ENCODE data around the gene ASPN.
A peak's percentile ranks its signal among the peaks of the same experiment; 100 is the strongest.

Gene ASPN

GRCh38 chr9:92524881-92525280 is 42.6 kb upstream of the ASPN start:
- Histone ChIP-seq H3K4me3 (ENCODE audit: insufficient read length, low read depth) (no peak overlapping the region), H3K36me3 (ENCODE audit: insufficient read depth, insufficient read length, low read length) (no peaks in the 10 kb centered on the region), H3K9me3 (ENCODE audit: insufficient read depth, low read length) (no peaks in the 10 kb centered on the region), H3K4me1 (ENCODE audit: insufficient read depth, insufficient read length) (no peaks in the 10 kb centered on the region), H3K9ac (ENCODE audit: insufficient read length, low read depth) (no peak overlapping the region), H3K27me3 (ENCODE audit: insufficient read depth, insufficient read length) (no peaks in the 10 kb centered on the region)
- no peak for TF ChIP-seq SUZ12 (IDR thresholded peaks at IDR 0.05; ENCODE audit: extremely low read depth, insufficient read depth, insufficient read length)
- no peak for TF ChIP-seq YY1 (IDR thresholded peaks at IDR 0.05; ENCODE audit: insufficient read depth, insufficient read length)
- TF ChIP-seq ZNF274 (IDR thresholded peaks at IDR 0.05; ENCODE audit: low read depth, low read length) = no peak
- no peak for DNase-seq (ENCODE audit: low read depth, low spot score)

DNA sequence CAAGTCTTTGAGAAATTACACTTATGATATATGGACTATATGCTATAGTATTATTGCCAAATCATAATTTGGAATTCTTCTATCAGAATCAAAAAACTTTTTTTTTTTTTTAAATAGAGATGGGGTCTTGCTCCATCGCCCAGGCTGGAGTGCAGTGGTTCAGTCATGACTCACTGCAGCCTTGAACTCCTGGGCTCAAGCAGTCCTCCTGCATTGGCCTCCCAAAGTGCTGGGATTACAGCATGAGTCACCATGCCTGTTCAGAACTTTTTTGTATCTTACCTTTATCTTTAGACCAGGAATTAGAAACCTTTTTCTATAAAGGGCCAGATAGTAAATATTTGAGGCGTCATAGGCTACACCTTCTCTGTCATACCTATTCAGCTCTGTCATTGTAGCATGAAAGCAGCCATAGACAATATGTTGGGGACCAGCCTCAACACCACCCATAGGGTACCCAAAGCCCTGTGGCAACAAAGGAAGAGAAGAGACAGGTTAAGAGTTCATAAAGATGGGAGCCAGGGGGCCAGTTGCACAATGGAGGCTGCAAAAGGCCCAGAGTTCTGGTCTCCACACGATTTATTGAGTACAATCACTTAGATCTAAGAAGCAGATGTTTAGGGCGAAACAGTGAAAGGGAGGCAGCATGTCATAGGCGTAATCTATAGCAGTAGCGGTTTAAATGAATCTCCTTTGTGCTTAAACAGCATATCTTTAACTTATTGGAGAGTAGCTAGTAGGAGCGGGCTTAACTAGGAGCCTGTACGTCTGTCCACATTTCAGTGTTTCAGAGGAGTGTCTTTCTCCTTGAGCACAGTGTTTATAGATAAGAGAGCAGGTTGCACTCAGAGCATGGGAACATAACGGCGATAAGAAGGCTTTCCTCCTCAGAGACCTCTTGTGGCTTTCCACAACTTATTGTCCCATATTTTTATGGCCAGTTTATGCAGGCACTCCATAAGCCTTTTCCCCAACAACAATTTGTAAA is 41.0 kb upstream of the ASPN start:
- H3K4me1 ChIP-seq (ENCODE audit: insufficient read depth, insufficient read length) = no peaks in the 10 kb centered on the region
- H3K9ac ChIP-seq (ENCODE audit: insufficient read length, low read depth) = no peak overlapping the region
- H3K27me3 ChIP-seq (ENCODE audit: insufficient read depth, insufficient read length) = no peaks in the 10 kb centered on the region
- no peak overlapping the region for H3K4me3 ChIP-seq (ENCODE audit: insufficient read length, low read depth)
- TF ChIP-seq ZNF274 (IDR thresholded peaks at IDR 0.05; ENCODE audit: low read depth, low read length) = no peak
- H3K9me3 ChIP-seq (ENCODE audit: insufficient read depth, low read length) = no peaks in the 10 kb centered on the region
- H3K36me3 ChIP-seq (ENCODE audit: insufficient read depth, insufficient read length, low read length) = no peaks in the 10 kb centered on the region
- DNase-seq (ENCODE audit: low read depth, low spot score) = no peak

DNA sequence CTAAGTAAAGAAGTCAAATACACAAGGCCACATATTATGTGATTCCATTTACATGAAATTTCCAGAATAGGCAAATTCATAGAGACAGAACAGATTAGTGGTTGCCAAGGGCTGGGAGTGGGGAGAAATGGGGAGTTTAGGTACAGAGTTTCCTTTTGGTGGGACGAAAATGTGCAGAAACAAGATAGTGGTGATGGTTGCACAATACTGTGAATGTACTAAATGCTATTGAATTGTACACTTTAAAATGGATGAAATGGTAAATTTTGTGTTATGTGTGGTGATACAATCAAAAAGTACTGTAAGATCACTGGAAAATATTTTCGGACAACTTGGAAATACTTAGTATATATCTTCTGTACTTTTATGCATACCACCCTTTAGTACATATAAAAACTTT is 38.5 kb upstream of the ASPN start:
- DNase-seq (ENCODE audit: low read depth, low spot score) = no peak

DNA sequence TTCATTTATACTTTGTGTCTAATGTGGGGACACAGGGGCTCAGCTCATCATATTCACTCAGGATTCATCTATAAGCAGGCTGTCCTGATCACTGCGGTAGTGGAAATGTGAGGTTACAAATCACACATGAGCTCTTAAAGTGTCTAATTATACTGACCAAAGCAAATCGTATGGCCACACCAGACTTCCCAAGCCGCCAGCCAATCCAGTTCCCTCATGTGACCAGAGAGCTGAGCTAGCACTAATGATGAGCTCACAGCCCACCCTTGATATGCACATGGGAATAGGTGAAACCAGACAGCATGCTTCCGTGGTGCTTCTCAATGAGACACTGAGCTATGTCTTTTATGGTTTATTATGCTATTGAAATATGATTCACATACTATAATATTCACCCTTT is 35.9 kb upstream of the ASPN start:
- DNase-seq (ENCODE audit: low read depth, low spot score) = no peak
- H3K36me3 ChIP-seq (ENCODE audit: insufficient read depth, insufficient read length, low read length) = no peaks in the 10 kb centered on the region
- no peak for TF ChIP-seq YY1 (IDR thresholded peaks at IDR 0.05; ENCODE audit: insufficient read depth, insufficient read length)
- TF ChIP-seq SUZ12 (IDR thresholded peaks at IDR 0.05; ENCODE audit: extremely low read depth, insufficient read depth, insufficient read length) = no peak
- TF ChIP-seq ZNF274 (IDR thresholded peaks at IDR 0.05; ENCODE audit: low read depth, low read length) = no peak

More for the DNA sequence above, 38.5 kb upstream of the ASPN start:
- Histone ChIP-seq H3K27me3 (ENCODE audit: insufficient read depth, insufficient read length) (no peaks in the 10 kb centered on the region), H3K9ac (ENCODE audit: insufficient read length, low read depth) (no peak overlapping the region), H3K36me3 (ENCODE audit: insufficient read depth, insufficient read length, low read length) (no peaks in the 10 kb centered on the region), H3K4me3 (ENCODE audit: insufficient read length, low read depth) (no peak overlapping the region), H3K9me3 (ENCODE audit: insufficient read depth, low read length) (no peaks in the 10 kb centered on the region), H3K4me1 (ENCODE audit: insufficient read depth, insufficient read length) (no peaks in the 10 kb centered on the region)
- no peak for TF ChIP-seq ZNF274 (IDR thresholded peaks at IDR 0.05; ENCODE audit: low read depth, low read length)
- no peak for TF ChIP-seq SUZ12 (IDR thresholded peaks at IDR 0.05; ENCODE audit: extremely low read depth, insufficient read depth, insufficient read length)
- TF ChIP-seq YY1 (IDR thresholded peaks at IDR 0.05; ENCODE audit: insufficient read depth, insufficient read length) = no peak

DNA sequence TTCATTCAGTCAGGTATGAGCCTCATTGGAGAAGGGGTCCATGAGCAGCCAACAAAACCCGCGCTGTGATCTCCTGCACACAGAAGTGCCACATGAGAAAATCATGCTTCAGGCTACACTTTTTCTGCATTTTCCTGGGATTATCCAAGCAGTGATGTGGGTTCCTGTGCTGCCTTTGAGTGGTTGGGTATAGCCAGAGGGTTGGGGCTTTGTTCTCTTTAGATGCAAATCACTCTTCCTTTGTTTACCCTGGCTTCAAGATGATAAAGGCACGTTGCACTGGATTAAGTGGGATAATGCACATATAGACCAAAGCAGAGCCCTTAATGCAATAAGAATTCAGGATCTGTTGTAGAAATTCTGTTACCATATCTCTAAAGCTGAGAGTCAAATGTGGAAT is 34.7 kb upstream of the ASPN start:
- no peaks in the 10 kb centered on the region for H3K27me3 ChIP-seq (ENCODE audit: insufficient read depth, insufficient read length)
- H3K9ac ChIP-seq (ENCODE audit: insufficient read length, low read depth) = no peak overlapping the region
- H3K9me3 ChIP-seq (ENCODE audit: insufficient read depth, low read length) = no peaks in the 10 kb centered on the region
- DNase-seq (ENCODE audit: low read depth, low spot score) = peak; percentile 58
- H3K4me1 ChIP-seq (ENCODE audit: insufficient read depth, insufficient read length) = no peaks in the 10 kb centered on the region
- no peak overlapping the region for H3K4me3 ChIP-seq (ENCODE audit: insufficient read length, low read depth)
- TF ChIP-seq YY1 (IDR thresholded peaks at IDR 0.05; ENCODE audit: insufficient read depth, insufficient read length) = no peak
- TF ChIP-seq ZNF274 (IDR thresholded peaks at IDR 0.05; ENCODE audit: low read depth, low read length) = no peak
- no peak for TF ChIP-seq SUZ12 (IDR thresholded peaks at IDR 0.05; ENCODE audit: extremely low read depth, insufficient read depth, insufficient read length)
- no peaks in the 10 kb centered on the region for H3K36me3 ChIP-seq (ENCODE audit: insufficient read depth, insufficient read length, low read length)

More for the DNA sequence above, 35.9 kb upstream of the ASPN start:
- Histone ChIP-seq H3K9ac (ENCODE audit: insufficient read length, low read depth) (no peak overlapping the region), H3K4me3 (ENCODE audit: insufficient read length, low read depth) (no peak overlapping the region), H3K4me1 (ENCODE audit: insufficient read depth, insufficient read length) (no peaks in the 10 kb centered on the region), H3K9me3 (ENCODE audit: insufficient read depth, low read length) (no peaks in the 10 kb centered on the region), H3K27me3 (ENCODE audit: insufficient read depth, insufficient read length) (no peaks in the 10 kb centered on the region)

DNA sequence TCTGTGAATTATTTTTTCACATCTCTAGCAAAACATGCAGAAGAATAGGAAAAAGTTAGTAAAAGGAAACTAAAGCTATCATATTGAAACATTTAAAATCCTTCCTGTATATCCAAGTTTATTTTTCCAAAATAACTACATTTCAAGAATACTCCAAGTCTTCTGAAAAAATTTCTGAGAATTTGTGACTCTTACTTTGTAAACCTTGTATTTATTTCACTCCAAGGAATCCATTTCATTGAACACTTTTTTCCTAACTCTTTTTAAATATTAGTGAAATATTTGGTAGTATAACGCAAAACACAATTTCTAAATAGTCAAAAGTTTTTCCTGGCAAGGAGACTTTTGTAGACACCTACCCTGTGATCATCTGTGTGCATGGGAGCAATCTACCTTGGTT is 34.2 kb upstream of the ASPN start:
- no peak for TF ChIP-seq YY1 (IDR thresholded peaks at IDR 0.05; ENCODE audit: insufficient read depth, insufficient read length)
- no peak for TF ChIP-seq ZNF274 (IDR thresholded peaks at IDR 0.05; ENCODE audit: low read depth, low read length)
- no peak for TF ChIP-seq SUZ12 (IDR thresholded peaks at IDR 0.05; ENCODE audit: extremely low read depth, insufficient read depth, insufficient read length)
- Histone ChIP-seq H3K9me3 (ENCODE audit: insufficient read depth, low read length) (no peaks in the 10 kb centered on the region), H3K4me1 (ENCODE audit: insufficient read depth, insufficient read length) (no peaks in the 10 kb centered on the region)

GRCh38 chr9:92514635-92515034 is 32.3 kb upstream of the ASPN start:
- no peak for DNase-seq (ENCODE audit: low read depth, low spot score)
- Histone ChIP-seq H3K27me3 (ENCODE audit: insufficient read depth, insufficient read length) (no peaks in the 10 kb centered on the region), H3K4me1 (ENCODE audit: insufficient read depth, insufficient read length) (no peaks in the 10 kb centered on the region), H3K9ac (ENCODE audit: insufficient read length, low read depth) (no peak overlapping the region), H3K9me3 (ENCODE audit: insufficient read depth, low read length) (no peaks in the 10 kb centered on the region), H3K36me3 (ENCODE audit: insufficient read depth, insufficient read length, low read length) (no peaks in the 10 kb centered on the region), H3K4me3 (ENCODE audit: insufficient read length, low read depth) (no peak overlapping the region)
- no peak for TF ChIP-seq ZNF274 (IDR thresholded peaks at IDR 0.05; ENCODE audit: low read depth, low read length)
- no peak for TF ChIP-seq SUZ12 (IDR thresholded peaks at IDR 0.05; ENCODE audit: extremely low read depth, insufficient read depth, insufficient read length)
- TF ChIP-seq YY1 (IDR thresholded peaks at IDR 0.05; ENCODE audit: insufficient read depth, insufficient read length) = no peak

More for the DNA sequence above, 34.2 kb upstream of the ASPN start:
- no peak overlapping the region for H3K9ac ChIP-seq (ENCODE audit: insufficient read length, low read depth)
- no peak overlapping the region for H3K4me3 ChIP-seq (ENCODE audit: insufficient read length, low read depth)
- H3K36me3 ChIP-seq (ENCODE audit: insufficient read depth, insufficient read length, low read length) = no peaks in the 10 kb centered on the region
- DNase-seq (ENCODE audit: low read depth, low spot score) = no peak
- no peaks in the 10 kb centered on the region for H3K27me3 ChIP-seq (ENCODE audit: insufficient read depth, insufficient read length)

All from NT2/D1 (cell line).